NCI-H82 treated with DMSO at 0.1 percent for 48 hours (cell line): Measurements from ENCODE around the gene ANKRA2.

Experiments used
- DNase-seq: peaks from one replicate; lab custom pipeline; 2025; ENCODE audit not compliant: unreplicated experiment; lab: John Stamatoyannopoulos, UW

Gene ANKRA2

GRCh38 chr5:73507062-73507461 lies 58.4 kb downstream of the ANKRA2 start:
- DNase-seq: no peak

- DNase-seq: no peak
These were observed 58.9 kb downstream of the ANKRA2 start for GRCh38 chr5:73506459-73506955.
